K562 (cell line): ENCODE results near the gene COQ8A. TPM values are rescaled to one million over a fixed set of nuclear protein-coding genes. Genes with fewer than 3 reads are reported as not detected.

ENCODE experiments used
- EGR1 ChIP-seq: fragments of 450-650 bp; conservative IDR thresholded peaks from 2 replicates; pipeline ENCODE4 v1.6.1; 2017; ENCODE audit warnings: mild to moderate bottlenecking
- GABPB2 ChIP-seq: fragments of 250-450 bp; sonication (Bioruptor Pico); conservative IDR thresholded peaks from 2 replicates; pipeline ENCODE4 v1.5.1; 2021; ENCODE audit warnings: mild to moderate bottlenecking
- KDM5B ChIP-seq: fragments of 200-600 bp; sonication (generic); IDR thresholded peaks from 2 replicates; pipeline ENCODE4 v1.6.1; 2012; ENCODE audit warnings: low read depth, mild to moderate bottlenecking, moderate library complexity, low read length, control low read depth, inconsistent platforms; ENCODE audit not compliant: insufficient replicate concordance
- LCOR ChIP-seq: sonication (generic); formaldehyde crosslinking; IDR thresholded peaks from 2 replicates; pipeline ENCODE4 v1.8.0; 2022; ENCODE audit warnings: mild to moderate bottlenecking, missing genetic modification reagents
- NKRF ChIP-seq: fragments of 450-650 bp; IDR thresholded peaks from 2 replicates; pipeline ENCODE4 v1.6.1; 2016; ENCODE audit warnings: borderline replicate concordance
- POLR2H ChIP-seq: IDR thresholded peaks from 2 replicates; pipeline ENCODE4 v1.6.1; 2016; ENCODE audit warnings: missing genetic modification characterization, low read depth, mild to moderate bottlenecking, control low read depth, missing compliant biosample characterization, moderate library complexity
- PTRF ChIP-seq: fragments of 450-650 bp; IDR thresholded peaks from 2 replicates; pipeline ENCODE4 v1.6.1; 2016; ENCODE audit warnings: mild to moderate bottlenecking, missing genetic modification characterization, missing compliant biosample characterization
- RBFOX2 ChIP-seq: fragments of 200-400 bp; formaldehyde crosslinking; IDR thresholded peaks from 2 replicates; pipeline ENCODE4 v1.6.1; 2017; ENCODE audit warnings: low read depth, mild to moderate bottlenecking, low read length, moderate library complexity
- RFX1 ChIP-seq: fragments of 450-650 bp; IDR thresholded peaks from 2 replicates; pipeline ENCODE4 v1.6.1; 2016; ENCODE audit warnings: mild to moderate bottlenecking, moderate library complexity
- ZEB2 ChIP-seq: fragments of 450-650 bp; IDR thresholded peaks from 2 replicates; pipeline ENCODE4 v1.6.1; 2016
- ZNF282 ChIP-seq: sonication (generic); formaldehyde crosslinking; IDR thresholded peaks from 2 replicates; pipeline ENCODE4 v1.8.1; 2023; ENCODE audit warnings: missing genetic modification reagents
- ZNF512 ChIP-seq: IDR thresholded peaks from 2 replicates; pipeline ENCODE4 v1.6.1; 2016; ENCODE audit warnings: missing genetic modification characterization, missing compliant biosample characterization
- polyA plus RNA-seq, 8 experiments: library from polyadenylated mRNA; depleted of rRNA in 4 of 8; stranded (reverse) in 5 of 8; unstranded in 3 of 8; fragments of >200 nt; fragmentation: Nextera tagmentation in 2 of 8; fragmentation: Illumina TruSeq in 1 of 8; extraction: Ambion mirVana in 2 of 8; extraction: Trizol in 1 of 8; gene quantifications; 2 replicates each; pipeline versions ENCODE4 v1.2.1 to v1.2.3, GENCODE V29; 2011 to 2014; ENCODE audit warnings: inconsistent platforms in 1 of 8, missing spikeins in 1 of 8
- total RNA-seq, 7 experiments: library from RNA; depleted of rRNA in 6 of 7; stranded (reverse); fragments of >200 nt in 6 of 7; fragmentation: Illumina TruSeq in 2 of 7; extraction: Trizol in 2 of 7; gene quantifications; 2 replicates each; pipeline versions ENCODE4 v1.2.1 to v1.2.3, GENCODE V29; 2011 to 2021; ENCODE audit warnings: low replicate concordance in 1 of 7
- TF ChIP-seq, protein P1 (sequence below): fragments of 450-650 bp; formaldehyde crosslinking; IDR thresholded peaks from 2 replicates; pipeline ENCODE4 v1.4.0; 2020; ENCODE audit warnings: mild to moderate bottlenecking, moderate library complexity

Gene COQ8A
- total and polyA plus RNA-seq, 9 of the 15 experiments (the other 6 are each of a cell fraction or from before 2014, with no cell fraction given) = 2.6 to 54.3 (median 32.4) TPM

DNA sequence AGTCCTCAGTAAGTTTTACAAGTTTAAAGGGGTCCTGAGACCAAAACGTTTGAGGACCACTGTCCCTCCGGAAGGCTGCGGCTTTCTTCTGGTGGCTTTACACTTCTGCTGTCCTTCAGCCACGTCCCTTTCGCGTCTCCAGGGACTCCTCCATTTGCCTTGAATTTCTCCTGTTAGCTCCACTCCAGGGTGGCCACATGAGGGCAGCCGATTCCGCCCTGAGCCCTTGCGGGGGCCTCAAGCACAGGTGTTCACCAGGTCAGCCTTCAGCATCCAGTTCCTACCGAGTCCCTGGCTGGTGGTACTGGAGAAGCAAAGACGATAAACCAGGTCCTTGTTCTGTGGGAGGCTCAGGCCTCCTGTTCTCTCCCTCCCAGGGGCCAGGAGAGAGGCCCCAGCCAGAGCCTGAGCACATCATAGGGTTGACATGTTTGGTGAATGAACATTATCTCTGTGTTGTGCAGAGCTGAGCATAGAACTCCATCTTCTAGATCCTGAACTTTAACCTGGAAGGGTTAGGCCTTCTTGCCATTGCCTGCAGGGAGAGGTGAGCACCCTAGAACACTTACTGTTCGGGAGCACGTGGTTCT lies 27.4 kb upstream of the COQ8A start (continued):
- TF ChIP-seq KDM5B = no peak
- no peak for TF ChIP-seq LCOR (CRISPR knock-in tag)
- no peak for TF ChIP-seq RBFOX2
- TF ChIP-seq PTRF (tag) = no peak
- TF ChIP-seq ZNF512 (tag) = no peak
- TF ChIP-seq NKRF = no peak
- TF ChIP-seq RFX1 = peak; percentile 48
- TF ChIP-seq POLR2H (tag) = no peak
- TF ChIP-seq, protein P1, sequence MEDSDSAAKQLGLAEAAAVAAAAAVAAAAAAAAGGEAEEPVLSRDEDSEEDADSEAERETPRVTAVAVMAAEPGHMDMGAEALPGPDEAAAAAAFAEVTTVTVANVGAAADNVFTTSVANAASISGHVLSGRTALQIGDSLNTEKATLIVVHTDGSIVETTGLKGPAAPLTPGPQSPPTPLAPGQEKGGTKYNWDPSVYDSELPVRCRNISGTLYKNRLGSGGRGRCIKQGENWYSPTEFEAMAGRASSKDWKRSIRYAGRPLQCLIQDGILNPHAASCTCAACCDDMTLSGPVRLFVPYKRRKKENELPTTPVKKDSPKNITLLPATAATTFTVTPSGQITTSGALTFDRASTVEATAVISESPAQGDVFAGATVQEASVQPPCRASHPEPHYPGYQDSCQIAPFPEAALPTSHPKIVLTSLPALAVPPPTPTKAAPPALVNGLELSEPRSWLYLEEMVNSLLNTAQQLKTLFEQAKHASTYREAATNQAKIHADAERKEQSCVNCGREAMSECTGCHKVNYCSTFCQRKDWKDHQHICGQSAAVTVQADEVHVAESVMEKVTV = peak; percentile 21; the same call in 1 of the 2 replicates
- TF ChIP-seq ZEB2 = peak; percentile 64; the same call in 1 of the 2 replicates
- peak; percentile 20 for TF ChIP-seq EGR1
- TF ChIP-seq ZNF282 (CRISPR knock-in tag) = no peak
- no peak for TF ChIP-seq GABPB2 (CRISPR knock-in tag)
